HEK293 (cell line): ENCODE measurements around the gene SREBF2.

Experiments
- CTCF ChIA-PET: fragments of 350-600 bp; formaldehyde crosslinking; extraction: SDS; loops from one replicate; lab custom pipeline; 2021; ENCODE audit warnings: antibody characterized with exemption; lab: Yijun Ruan, JAX
- POLR2A ChIA-PET: fragments of 300-600 bp; formaldehyde crosslinking; extraction: SDS; loops from one replicate; lab custom pipeline; 2020; ENCODE audit warnings: antibody characterized with exemption, inconsistent platforms; lab: Yijun Ruan, JAX
- H3K27ac ChIP-seq: fragments of 200-500 bp; sonication (Bioruptor generic); 2 replicates; pipeline ENCODE4 v1.5.1; 2014; ENCODE audit warnings: low read depth, low read length, control low read depth, inconsistent platforms; ENCODE audit errors: extremely low read depth
- H3K36me3 ChIP-seq, 2 experiments: fragments of 200-500 bp in 1 of 2; sonication (Bioruptor generic) in 1 of 2; 1 replicate in 1 of 2; 2 replicates in 1 of 2; pipeline ENCODE4 v1.5.1; 2014 to 2017; ENCODE audit warnings: inconsistent platforms in 2 of 2, low read length in 2 of 2; ENCODE audit not compliant: control insufficient read depth in 2 of 2, insufficient read depth in 1 of 2
- H3K4me1 ChIP-seq: fragments of 200-500 bp; sonication (Bioruptor generic); 2 replicates; pipeline ENCODE4 v1.5.1; 2014; ENCODE audit warnings: mild to moderate bottlenecking, low read length, inconsistent platforms; ENCODE audit not compliant: control insufficient read depth, insufficient read depth
- H3K4me3 ChIP-seq: 2 replicates; pipeline ENCODE4 v1.5.1; 2011; ENCODE audit warnings: low read depth, mild to moderate bottlenecking, control low read depth, low read length, moderate library complexity
- H3K9me3 ChIP-seq: fragments of 200-500 bp; sonication (Bioruptor generic); 2 replicates; pipeline ENCODE4 v1.5.1; 2014; ENCODE audit warnings: low read depth, low read length, inconsistent platforms; ENCODE audit not compliant: control insufficient read depth, insufficient read depth
- GLIS1 ChIP-seq: fragments of 450-650 bp; formaldehyde crosslinking; IDR thresholded peaks from 2 replicates; pipeline ENCODE4 v1.5.1; 2016; ENCODE audit warnings: missing biosample characterization, missing genetic modification characterization
- GLIS2 ChIP-seq: fragments of 450-650 bp; formaldehyde crosslinking; IDR thresholded peaks from 2 replicates; pipeline ENCODE4 v1.5.1; 2016; ENCODE audit warnings: missing biosample characterization, missing genetic modification characterization
- OSR2 ChIP-seq: fragments of 450-650 bp; formaldehyde crosslinking; IDR thresholded peaks from 2 replicates; pipeline ENCODE4 v1.5.1; 2016; ENCODE audit warnings: missing biosample characterization, missing genetic modification characterization
- SP2 ChIP-seq: fragments of 450-650 bp; formaldehyde crosslinking; IDR thresholded peaks from 2 replicates; pipeline ENCODE4 v1.5.1; 2016; ENCODE audit warnings: missing biosample characterization, missing genetic modification characterization
- ZFP69B ChIP-seq: fragments of 450-650 bp; formaldehyde crosslinking; IDR thresholded peaks from 2 replicates; pipeline ENCODE4 v1.5.1; 2016; ENCODE audit warnings: missing biosample characterization, missing genetic modification characterization
- ZIC2 ChIP-seq: fragments of 450-650 bp; formaldehyde crosslinking; IDR thresholded peaks from 2 replicates; pipeline ENCODE4 v1.5.1; 2016; ENCODE audit warnings: missing biosample characterization, missing genetic modification characterization
- ZNF114 ChIP-seq: fragments of 450-650 bp; formaldehyde crosslinking; IDR thresholded peaks from 2 replicates; pipeline ENCODE4 v1.5.0; 2017; ENCODE audit warnings: missing biosample characterization, missing genetic modification characterization
- ZNF121 ChIP-seq: fragments of 450-650 bp; formaldehyde crosslinking; IDR thresholded peaks from 2 replicates; pipeline ENCODE4 v1.5.1; 2016; ENCODE audit warnings: missing biosample characterization, missing genetic modification characterization
- ZNF473 ChIP-seq: fragments of 450-650 bp; formaldehyde crosslinking; IDR thresholded peaks from 2 replicates; pipeline ENCODE4 v1.5.1; 2017; ENCODE audit warnings: missing biosample characterization, missing genetic modification characterization
- ZNF837 ChIP-seq: fragments of 450-650 bp; formaldehyde crosslinking; IDR thresholded peaks from 2 replicates; pipeline ENCODE4 v1.5.1; 2016; ENCODE audit warnings: missing biosample characterization, missing genetic modification characterization
- TF ChIP-seq, protein P1 (sequence below): fragments of 450-650 bp; formaldehyde crosslinking; IDR thresholded peaks from 2 replicates; pipeline ENCODE4 v1.5.1; 2016; ENCODE audit warnings: missing biosample characterization, missing genetic modification characterization
- TF ChIP-seq, protein P2 (sequence below): fragments of 450-650 bp; IDR thresholded peaks from 2 replicates; pipeline ENCODE4 v1.5.1; 2018; ENCODE audit warnings: missing biosample characterization, missing genetic modification characterization
- TF ChIP-seq, protein P3 (sequence below): fragments of 450-650 bp; formaldehyde crosslinking; IDR thresholded peaks from 2 replicates; pipeline ENCODE4 v1.5.1; 2016; ENCODE audit warnings: missing biosample characterization, missing genetic modification characterization
- TF ChIP-seq, protein P4 (sequence below): fragments of 450-650 bp; formaldehyde crosslinking; IDR thresholded peaks from 2 replicates; pipeline ENCODE4 v1.5.1; 2016; ENCODE audit warnings: missing biosample characterization, missing genetic modification characterization

SREBF2 gene

DNA sequence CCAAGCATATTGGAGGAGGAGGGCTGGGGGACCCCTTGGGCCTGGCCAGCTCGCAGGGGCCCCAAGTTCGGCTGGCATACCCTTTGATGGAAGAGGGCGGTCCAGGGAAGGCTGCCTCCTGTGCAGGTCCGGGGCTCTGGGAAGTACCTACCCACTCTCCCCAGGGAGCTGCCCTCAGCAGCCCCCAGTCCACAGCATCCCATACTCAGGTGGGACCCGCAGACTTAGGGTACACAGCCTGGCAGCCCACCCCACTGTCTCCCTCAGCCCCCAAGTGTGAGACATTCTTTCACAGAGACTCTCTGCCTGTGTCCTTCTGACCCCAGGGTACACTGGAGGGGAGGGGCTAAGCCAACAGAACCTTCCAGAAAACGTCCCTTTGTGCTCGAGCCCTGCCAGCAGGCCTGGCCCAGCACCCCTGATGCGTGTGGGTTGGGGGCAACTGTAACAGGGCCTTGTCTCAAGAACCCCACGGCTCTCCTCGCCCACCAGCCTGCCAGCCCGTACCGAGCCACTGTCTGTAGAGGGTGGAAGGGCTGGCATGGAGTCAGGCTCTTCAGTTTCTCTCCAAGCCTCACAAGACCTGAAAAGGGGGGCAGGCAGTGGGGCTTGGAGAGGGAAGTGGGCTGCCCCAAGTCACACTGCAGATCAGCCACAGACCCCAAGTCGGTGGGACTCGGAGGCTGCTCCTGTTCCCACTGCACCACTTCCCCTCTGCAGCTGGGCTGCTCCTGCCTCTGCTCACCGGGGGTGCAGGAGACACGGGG, 100.7 kb downstream of the SREBF2 start:
- Histone ChIP-seq H3K36me3 (peaks cover 23 to 61% of the 10 kb centered on the region in 2 experiments; a peak in 2 of 3 replicates), H3K4me3 (no peak overlapping the region), H3K4me1 (no peaks in the 10 kb centered on the region; the same call in 1 of the 2 replicates), H3K27ac (no peak overlapping the region), H3K9me3 (no peaks in the 10 kb centered on the region)
- ChIA-PET CTCF (interaction anchor here (1.2 kb wide), 1 partner anchor 237 kb away, joined by 4 read pairs; no protein-coding TSS in a partner anchor), POLR2A (interaction anchor here (4.6 kb wide), 1 partner anchor 13 kb away, joined by 31 read pairs; the partner anchor contains the start of gene CENPM)
- TF ChIP-seq, protein P1, sequence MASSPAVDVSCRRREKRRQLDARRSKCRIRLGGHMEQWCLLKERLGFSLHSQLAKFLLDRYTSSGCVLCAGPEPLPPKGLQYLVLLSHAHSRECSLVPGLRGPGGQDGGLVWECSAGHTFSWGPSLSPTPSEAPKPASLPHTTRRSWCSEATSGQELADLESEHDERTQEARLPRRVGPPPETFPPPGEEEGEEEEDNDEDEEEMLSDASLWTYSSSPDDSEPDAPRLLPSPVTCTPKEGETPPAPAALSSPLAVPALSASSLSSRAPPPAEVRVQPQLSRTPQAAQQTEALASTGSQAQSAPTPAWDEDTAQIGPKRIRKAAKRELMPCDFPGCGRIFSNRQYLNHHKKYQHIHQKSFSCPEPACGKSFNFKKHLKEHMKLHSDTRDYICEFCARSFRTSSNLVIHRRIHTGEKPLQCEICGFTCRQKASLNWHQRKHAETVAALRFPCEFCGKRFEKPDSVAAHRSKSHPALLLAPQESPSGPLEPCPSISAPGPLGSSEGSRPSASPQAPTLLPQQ, result peak; percentile 15; the same call in 1 of the 2 replicates
- TF ChIP-seq ZFP69B (tag by site-specific recombination) (0 out of 2 replicates have a peak, but pooled peaks have one; percentile 7), ZNF114 (tag by site-specific recombination) (no peak), SP2 (tag by site-specific recombination) (peak; percentile 12; the same call in 1 of the 2 replicates)
- TF ChIP-seq, protein P2, sequence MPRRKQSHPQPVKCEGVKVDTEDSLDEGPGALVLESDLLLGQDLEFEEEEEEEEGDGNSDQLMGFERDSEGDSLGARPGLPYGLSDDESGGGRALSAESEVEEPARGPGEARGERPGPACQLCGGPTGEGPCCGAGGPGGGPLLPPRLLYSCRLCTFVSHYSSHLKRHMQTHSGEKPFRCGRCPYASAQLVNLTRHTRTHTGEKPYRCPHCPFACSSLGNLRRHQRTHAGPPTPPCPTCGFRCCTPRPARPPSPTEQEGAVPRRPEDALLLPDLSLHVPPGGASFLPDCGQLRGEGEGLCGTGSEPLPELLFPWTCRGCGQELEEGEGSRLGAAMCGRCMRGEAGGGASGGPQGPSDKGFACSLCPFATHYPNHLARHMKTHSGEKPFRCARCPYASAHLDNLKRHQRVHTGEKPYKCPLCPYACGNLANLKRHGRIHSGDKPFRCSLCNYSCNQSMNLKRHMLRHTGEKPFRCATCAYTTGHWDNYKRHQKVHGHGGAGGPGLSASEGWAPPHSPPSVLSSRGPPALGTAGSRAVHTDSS, result no peak

DNA sequence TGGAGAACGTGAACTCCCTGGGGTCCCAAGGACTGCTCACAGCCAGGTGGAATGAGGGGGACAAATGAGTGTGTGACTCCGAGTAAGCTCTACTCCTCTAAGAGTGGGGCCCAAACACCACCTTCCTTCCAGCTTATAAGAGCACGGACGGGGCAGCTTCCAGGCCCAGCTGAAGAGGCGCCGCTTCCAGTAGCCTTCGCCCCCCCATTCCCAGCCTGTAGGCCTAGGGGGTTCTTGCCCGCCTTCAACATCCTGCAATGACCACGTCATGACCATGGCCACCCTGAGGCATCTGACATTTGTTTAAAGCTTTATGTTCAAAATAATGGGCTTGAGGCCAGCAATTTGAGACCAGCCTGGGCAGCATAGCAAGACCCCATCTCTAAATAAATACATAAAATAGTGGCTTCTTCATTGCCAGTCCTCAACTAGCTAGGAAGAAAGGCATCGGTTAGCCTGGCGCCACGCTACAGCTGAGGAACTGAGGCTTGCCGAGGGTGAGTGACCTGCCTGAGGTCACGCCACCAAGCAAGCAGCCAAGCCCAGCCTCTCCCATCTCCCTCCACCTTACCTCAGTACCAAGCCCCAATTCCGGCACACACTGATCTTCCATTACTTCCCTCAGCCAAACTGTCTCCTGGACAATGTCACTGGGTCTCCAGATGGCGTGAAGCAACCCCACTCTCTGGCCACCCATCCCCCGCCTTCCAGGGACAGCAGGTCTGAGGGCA, 101.5 kb downstream of the SREBF2 start:
- CTCF ChIA-PET, result interaction anchor here (1.2 kb wide), 1 partner anchor 237 kb away, joined by 4 read pairs; no protein-coding TSS in a partner anchor
- no peak overlapping the region for H3K4me3 ChIP-seq
- peaks cover 23 to 70% of the 10 kb centered on the region in 2 experiments; a peak in 2 of 3 replicates for H3K36me3 ChIP-seq
- TF ChIP-seq, protein P3, sequence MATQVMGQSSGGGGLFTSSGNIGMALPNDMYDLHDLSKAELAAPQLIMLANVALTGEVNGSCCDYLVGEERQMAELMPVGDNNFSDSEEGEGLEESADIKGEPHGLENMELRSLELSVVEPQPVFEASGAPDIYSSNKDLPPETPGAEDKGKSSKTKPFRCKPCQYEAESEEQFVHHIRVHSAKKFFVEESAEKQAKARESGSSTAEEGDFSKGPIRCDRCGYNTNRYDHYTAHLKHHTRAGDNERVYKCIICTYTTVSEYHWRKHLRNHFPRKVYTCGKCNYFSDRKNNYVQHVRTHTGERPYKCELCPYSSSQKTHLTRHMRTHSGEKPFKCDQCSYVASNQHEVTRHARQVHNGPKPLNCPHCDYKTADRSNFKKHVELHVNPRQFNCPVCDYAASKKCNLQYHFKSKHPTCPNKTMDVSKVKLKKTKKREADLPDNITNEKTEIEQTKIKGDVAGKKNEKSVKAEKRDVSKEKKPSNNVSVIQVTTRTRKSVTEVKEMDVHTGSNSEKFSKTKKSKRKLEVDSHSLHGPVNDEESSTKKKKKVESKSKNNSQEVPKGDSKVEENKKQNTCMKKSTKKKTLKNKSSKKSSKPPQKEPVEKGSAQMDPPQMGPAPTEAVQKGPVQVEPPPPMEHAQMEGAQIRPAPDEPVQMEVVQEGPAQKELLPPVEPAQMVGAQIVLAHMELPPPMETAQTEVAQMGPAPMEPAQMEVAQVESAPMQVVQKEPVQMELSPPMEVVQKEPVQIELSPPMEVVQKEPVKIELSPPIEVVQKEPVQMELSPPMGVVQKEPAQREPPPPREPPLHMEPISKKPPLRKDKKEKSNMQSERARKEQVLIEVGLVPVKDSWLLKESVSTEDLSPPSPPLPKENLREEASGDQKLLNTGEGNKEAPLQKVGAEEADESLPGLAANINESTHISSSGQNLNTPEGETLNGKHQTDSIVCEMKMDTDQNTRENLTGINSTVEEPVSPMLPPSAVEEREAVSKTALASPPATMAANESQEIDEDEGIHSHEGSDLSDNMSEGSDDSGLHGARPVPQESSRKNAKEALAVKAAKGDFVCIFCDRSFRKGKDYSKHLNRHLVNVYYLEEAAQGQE, result no peak
- TF ChIP-seq ZNF121 (tag by site-specific recombination), result peak; percentile 100
- TF ChIP-seq, all 188 proteins: peak for 1
- Histone ChIP-seq H3K9me3 (no peaks in the 10 kb centered on the region), H3K27ac (0 out of 2 replicates have a peak overlapping the region, but pooled peaks have one; percentile 1), H3K4me1 (no peaks in the 10 kb centered on the region; the same call in 1 of the 2 replicates)
- POLR2A ChIA-PET, result interaction anchor here (1.4 to 4.6 kb wide), 3 partner anchors 9 to 12 kb away, joined by 8 to 31 read pairs (median 8); partner anchors contain the start of gene CENPM

DNA sequence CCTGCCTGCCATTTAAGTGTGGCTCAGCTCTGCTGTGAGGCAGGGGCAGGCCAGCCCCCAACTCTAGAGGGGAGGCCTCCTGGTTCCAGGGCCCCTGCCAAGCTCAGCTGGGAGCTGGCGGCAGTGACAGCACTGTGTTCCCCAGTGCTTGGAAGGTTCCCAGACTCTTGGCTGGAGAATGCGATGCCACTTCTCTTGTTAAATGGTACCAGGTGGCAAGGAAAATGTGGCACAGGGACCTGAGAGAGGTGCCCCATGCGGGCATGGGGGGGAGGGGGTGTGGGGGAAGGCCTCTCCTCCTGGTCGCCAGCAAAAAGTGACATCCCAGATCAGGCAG, 102.1 kb downstream of the SREBF2 start:
- Histone ChIP-seq H3K36me3 (peaks cover 27 to 73% of the 10 kb centered on the region in 2 experiments; a peak in 2 of 3 replicates), H3K4me3 (no peak overlapping the region), H3K27ac (0 out of 2 replicates have a peak overlapping the region, but pooled peaks have one; percentile 1), H3K4me1 (no peaks in the 10 kb centered on the region), H3K9me3 (no peaks in the 10 kb centered on the region)
- ChIA-PET POLR2A (interaction anchor here (1.4 to 4.6 kb wide), 3 partner anchors 9 to 12 kb away, joined by 8 to 31 read pairs (median 8); partner anchors contain the start of gene CENPM), CTCF (interaction anchor here (1.2 kb wide), 1 partner anchor 238 kb away, joined by 4 read pairs; no protein-coding TSS in a partner anchor)
- TF ChIP-seq ZNF473 (tag by site-specific recombination) (no peak), ZIC2 (tag by site-specific recombination) (peak; percentile 50; the same call in 1 of the 2 replicates), ZNF837 (tag by site-specific recombination) (no peak), OSR2 (tag by site-specific recombination) (no peak), GLIS1 (tag by site-specific recombination) (0 out of 2 replicates have a peak, but pooled peaks have one; percentile 5), GLIS2 (tag by site-specific recombination) (peak; percentile 24; the same call in 1 of the 2 replicates)
- TF ChIP-seq, protein P4, sequence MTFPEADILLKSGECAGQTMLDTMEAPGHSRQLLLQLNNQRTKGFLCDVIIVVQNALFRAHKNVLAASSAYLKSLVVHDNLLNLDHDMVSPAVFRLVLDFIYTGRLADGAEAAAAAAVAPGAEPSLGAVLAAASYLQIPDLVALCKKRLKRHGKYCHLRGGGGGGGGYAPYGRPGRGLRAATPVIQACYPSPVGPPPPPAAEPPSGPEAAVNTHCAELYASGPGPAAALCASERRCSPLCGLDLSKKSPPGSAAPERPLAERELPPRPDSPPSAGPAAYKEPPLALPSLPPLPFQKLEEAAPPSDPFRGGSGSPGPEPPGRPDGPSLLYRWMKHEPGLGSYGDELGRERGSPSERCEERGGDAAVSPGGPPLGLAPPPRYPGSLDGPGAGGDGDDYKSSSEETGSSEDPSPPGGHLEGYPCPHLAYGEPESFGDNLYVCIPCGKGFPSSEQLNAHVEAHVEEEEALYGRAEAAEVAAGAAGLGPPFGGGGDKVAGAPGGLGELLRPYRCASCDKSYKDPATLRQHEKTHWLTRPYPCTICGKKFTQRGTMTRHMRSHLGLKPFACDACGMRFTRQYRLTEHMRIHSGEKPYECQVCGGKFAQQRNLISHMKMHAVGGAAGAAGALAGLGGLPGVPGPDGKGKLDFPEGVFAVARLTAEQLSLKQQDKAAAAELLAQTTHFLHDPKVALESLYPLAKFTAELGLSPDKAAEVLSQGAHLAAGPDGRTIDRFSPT (tag by site-specific recombination), result 0 out of 2 replicates have a peak, but pooled peaks have one; percentile 10
- TF ChIP-seq, protein P2, result no peak
